Measurements from ENCODE around the gene TIAL1. TPM values are rescaled to one million over a fixed set of nuclear protein-coding genes. Genes with fewer than 3 reads are reported as not detected.

The TIAL1 gene
- total RNA-seq, 1 experiment from 2014 or later, result 46.6 TPM

DNA sequence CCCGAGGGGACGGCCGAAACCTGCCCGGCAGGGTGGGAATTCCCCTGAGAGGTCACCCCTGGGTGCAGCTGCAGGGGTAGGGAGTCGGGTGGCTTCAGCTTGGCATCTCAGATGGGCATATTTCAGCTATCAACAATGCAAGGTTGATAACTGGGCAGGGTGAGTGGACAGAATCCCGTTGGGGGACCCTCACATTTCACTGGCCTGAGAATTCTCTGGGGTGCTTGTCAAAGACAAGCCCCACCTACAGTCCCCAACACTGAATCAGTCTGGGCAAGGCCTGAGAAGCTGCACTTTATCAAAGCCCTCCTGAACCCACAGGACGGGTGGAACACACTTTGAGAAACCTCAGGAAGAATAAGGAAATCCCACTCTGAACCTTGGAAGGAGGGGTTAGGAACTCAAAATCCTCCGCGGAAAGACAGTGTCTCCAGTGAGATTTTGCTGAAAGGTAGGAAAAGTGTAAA is 57.4 kb downstream of the TIAL1 start:
- Histone ChIP-seq H3K36me3 (ENCODE audit: low read depth, low read length) (no peaks in the 10 kb centered on the region), H2AFZ (ENCODE audit: low read length) (peak overlapping the region; percentile 33; the same call in 1 of the 2 replicates), H3K27ac (ENCODE audit: low read length) (peak overlapping the region; percentile 58), H3K4me2 (ENCODE audit: low read length) (peak overlapping the region; percentile 81), H3K79me2 (ENCODE audit: low read length) (peaks cover 76% of the 10 kb centered on the region), H3K9me3 (ENCODE audit: low read length) (no peaks in the 10 kb centered on the region), H3K4me1 (ENCODE audit: insufficient read depth, low read length) (peaks cover 28% of the 10 kb centered on the region), H3K9ac (ENCODE audit: low read length) (peak overlapping the region; percentile 17), H3F3A (ENCODE audit: low read length, unreplicated experiment) (no peaks in the 10 kb centered on the region), H4K20me1 (ENCODE audit: low read length) (no peaks in the 10 kb centered on the region), H3K4me3 (ENCODE audit: low read length) (peak overlapping the region; percentile 25), H3K27me3 (ENCODE audit: low read length) (no peaks in the 10 kb centered on the region), H3K9me2 (replicated peaks; ENCODE audit: low read length) (no peaks in the 10 kb centered on the region)
- ATAC-seq (no peak), DNase-seq (peak; percentile 25)
- TF ChIP-seq, protein P1, sequence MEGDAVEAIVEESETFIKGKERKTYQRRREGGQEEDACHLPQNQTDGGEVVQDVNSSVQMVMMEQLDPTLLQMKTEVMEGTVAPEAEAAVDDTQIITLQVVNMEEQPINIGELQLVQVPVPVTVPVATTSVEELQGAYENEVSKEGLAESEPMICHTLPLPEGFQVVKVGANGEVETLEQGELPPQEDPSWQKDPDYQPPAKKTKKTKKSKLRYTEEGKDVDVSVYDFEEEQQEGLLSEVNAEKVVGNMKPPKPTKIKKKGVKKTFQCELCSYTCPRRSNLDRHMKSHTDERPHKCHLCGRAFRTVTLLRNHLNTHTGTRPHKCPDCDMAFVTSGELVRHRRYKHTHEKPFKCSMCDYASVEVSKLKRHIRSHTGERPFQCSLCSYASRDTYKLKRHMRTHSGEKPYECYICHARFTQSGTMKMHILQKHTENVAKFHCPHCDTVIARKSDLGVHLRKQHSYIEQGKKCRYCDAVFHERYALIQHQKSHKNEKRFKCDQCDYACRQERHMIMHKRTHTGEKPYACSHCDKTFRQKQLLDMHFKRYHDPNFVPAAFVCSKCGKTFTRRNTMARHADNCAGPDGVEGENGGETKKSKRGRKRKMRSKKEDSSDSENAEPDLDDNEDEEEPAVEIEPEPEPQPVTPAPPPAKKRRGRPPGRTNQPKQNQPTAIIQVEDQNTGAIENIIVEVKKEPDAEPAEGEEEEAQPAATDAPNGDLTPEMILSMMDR (conservative IDR thresholded peaks at IDR 0.05; ENCODE audit: low read depth, low read length), result no peak
- no peak for TF ChIP-seq EZH2phosphoT487 (IDR thresholded peaks at IDR 0.05; ENCODE audit: borderline replicate concordance, low read length)
- ChIA-PET POLR2A (ENCODE audit: unreplicated experiment) (no interaction called here), CTCF (no interaction called here)
- intact Hi-C loops (cut with micrococcal nuclease), result no loop called here
- BruUV-seq (replicated peaks), result no TSS peak

DNA sequence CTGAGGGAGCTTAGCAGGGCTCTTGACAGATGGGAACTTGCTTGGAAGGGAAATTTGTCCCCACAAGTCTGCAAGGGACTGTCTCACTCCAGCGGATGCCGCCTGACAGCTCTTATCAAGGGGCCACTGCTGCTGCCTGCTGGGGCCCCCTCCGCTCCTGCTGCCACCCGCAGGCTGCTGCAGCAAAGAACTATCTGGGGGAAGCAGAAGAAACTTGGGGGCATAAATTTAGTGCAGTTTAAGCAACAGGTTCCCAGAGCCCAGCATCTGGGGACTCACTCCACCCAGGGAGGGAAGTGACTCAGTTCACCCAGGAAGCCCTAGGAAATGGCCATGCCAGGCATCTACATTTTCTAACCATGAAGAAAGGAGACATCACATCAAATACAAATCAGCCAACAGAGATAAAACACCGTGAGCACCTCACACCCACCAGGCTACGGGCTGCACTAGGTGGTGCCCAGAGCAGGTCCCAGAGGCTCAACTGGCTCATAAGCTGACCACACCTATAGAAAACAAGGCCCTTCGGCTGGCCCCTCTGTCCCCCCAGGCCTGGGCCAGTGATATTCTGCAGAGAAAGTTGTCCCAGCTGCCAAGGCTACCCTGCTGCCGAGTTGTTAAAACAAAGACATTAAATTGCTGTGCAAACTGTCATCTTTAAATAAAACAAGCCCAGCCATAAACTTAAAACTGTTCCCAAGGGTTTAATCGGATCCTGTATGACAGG is 58.0 kb downstream of the TIAL1 start:
- no peak for TF ChIP-seq EZH2phosphoT487 (IDR thresholded peaks at IDR 0.05; ENCODE audit: borderline replicate concordance, low read length)
- no peak for TF ChIP-seq EZH2 (IDR thresholded peaks at IDR 0.05; ENCODE audit: low read length, unreplicated experiment)
- TF ChIP-seq, protein P1 (conservative IDR thresholded peaks at IDR 0.05; ENCODE audit: low read depth, low read length), result no peak
- peaks cover 28% of the 10 kb centered on the region for H3K4me1 ChIP-seq (ENCODE audit: insufficient read depth, low read length)
- no TSS peak for BruUV-seq (replicated peaks)
- CTCF ChIA-PET, result no interaction called here
- H3K9me3 ChIP-seq (ENCODE audit: low read length), result no peaks in the 10 kb centered on the region
- no peaks in the 10 kb centered on the region for H3K36me3 ChIP-seq (ENCODE audit: low read depth, low read length)
- peak overlapping the region; percentile 58 for H3K27ac ChIP-seq (ENCODE audit: low read length)
- H3K27me3 ChIP-seq (ENCODE audit: low read length), result no peaks in the 10 kb centered on the region
- H3K4me2 ChIP-seq (ENCODE audit: low read length), result peak overlapping the region; percentile 81
- H3F3A ChIP-seq (ENCODE audit: low read length, unreplicated experiment), result no peaks in the 10 kb centered on the region
- intact Hi-C loops (cut with micrococcal nuclease), result no loop called here
- H3K4me3 ChIP-seq (ENCODE audit: low read length), result peak overlapping the region; percentile 25
- peak overlapping the region; percentile 33 for H2AFZ ChIP-seq (ENCODE audit: low read length)
- peak overlapping the region; percentile 17 for H3K9ac ChIP-seq (ENCODE audit: low read length)
- H3K79me2 ChIP-seq (ENCODE audit: low read length), result peaks cover 76% of the 10 kb centered on the region
- H3K9me2 ChIP-seq (replicated peaks; ENCODE audit: low read length), result no peaks in the 10 kb centered on the region
- no peaks in the 10 kb centered on the region for H4K20me1 ChIP-seq (ENCODE audit: low read length)
- ATAC-seq (no peak), DNase-seq (peak; percentile 31)
- POLR2A ChIA-PET (ENCODE audit: unreplicated experiment), result no interaction called here

DNA sequence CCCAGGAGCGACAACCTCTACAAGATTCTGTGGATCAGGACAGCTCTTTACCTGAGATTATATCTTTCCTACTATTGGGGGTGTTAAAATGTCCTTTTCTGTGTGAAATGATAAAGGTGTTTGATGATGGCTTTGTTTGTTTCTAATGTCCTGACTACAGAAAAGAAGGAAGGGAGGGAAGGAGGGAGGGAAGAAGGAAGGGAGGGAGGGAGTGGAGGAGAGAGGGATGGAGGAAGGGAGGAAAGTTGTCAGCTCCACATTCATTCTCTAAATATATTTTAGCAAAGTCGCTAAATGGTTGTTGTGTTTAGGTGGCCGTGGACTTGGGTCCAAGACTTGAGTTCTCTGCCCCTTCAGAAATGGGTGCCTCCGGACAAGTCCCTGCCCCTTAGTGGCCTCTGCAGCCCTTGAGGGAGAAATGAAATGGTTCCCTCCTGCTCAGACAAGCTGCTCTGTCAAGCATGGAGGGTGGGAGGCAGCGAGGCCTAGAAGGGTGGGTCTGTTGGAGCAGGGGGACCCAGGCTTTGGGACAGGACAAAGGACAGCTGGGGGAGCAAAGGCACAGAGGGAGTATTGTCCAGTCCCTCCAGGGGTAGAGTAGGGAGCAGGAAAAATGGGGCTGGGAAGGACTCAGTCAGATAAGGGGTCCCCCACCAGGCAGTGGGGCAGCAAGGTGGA is 58.7 kb downstream of the TIAL1 start:
- ChIA-PET CTCF (no interaction called here), POLR2A (ENCODE audit: unreplicated experiment) (no interaction called here)
- intact Hi-C loops (cut with micrococcal nuclease), result no loop called here
- ATAC-seq (no peak), DNase-seq (no peak)
- Histone ChIP-seq H3K4me2 (ENCODE audit: low read length) (peak overlapping the region; percentile 81; the same call in 1 of the 2 replicates), H3K36me3 (ENCODE audit: low read depth, low read length) (no peaks in the 10 kb centered on the region), H3K4me3 (ENCODE audit: low read length) (no peak overlapping the region), H3K27ac (ENCODE audit: low read length) (peak overlapping the region; percentile 58), H2AFZ (ENCODE audit: low read length) (no peak overlapping the region), H3K79me2 (ENCODE audit: low read length) (peaks cover 83% of the 10 kb centered on the region), H3F3A (ENCODE audit: low read length, unreplicated experiment) (no peaks in the 10 kb centered on the region), H3K9ac (ENCODE audit: low read length) (peak overlapping the region; percentile 17; the same call in 1 of the 2 replicates), H4K20me1 (ENCODE audit: low read length) (no peaks in the 10 kb centered on the region), H3K27me3 (ENCODE audit: low read length) (no peaks in the 10 kb centered on the region), H3K9me2 (replicated peaks; ENCODE audit: low read length) (no peaks in the 10 kb centered on the region), H3K4me1 (ENCODE audit: insufficient read depth, low read length) (peaks cover 28% of the 10 kb centered on the region), H3K9me3 (ENCODE audit: low read length) (no peaks in the 10 kb centered on the region)
- no TSS peak for BruUV-seq (replicated peaks)
- TF ChIP-seq EZH2phosphoT487 (IDR thresholded peaks at IDR 0.05; ENCODE audit: borderline replicate concordance, low read length) (no peak), EZH2 (IDR thresholded peaks at IDR 0.05; ENCODE audit: low read length, unreplicated experiment) (no peak)
- TF ChIP-seq, protein P1 (conservative IDR thresholded peaks at IDR 0.05; ENCODE audit: low read depth, low read length), result no peak
